Progenitor cell of endocrine pancreas (in vitro differentiated cells): ENCODE data around the gene MFN2. TPM values are rescaled to one million over a fixed set of nuclear protein-coding genes. Genes with fewer than 3 reads are reported as not detected.

Source experiments
- DNase-seq: peaks from one replicate; pipeline ENCODE4 v3.0.0; 2021; ENCODE audit warnings: low spot score; ENCODE audit not compliant: unreplicated experiment
- H3K27ac Mint-ChIP-seq: 2 replicates; pipeline ENCODE4 v1.8.0; 2021; ENCODE audit warnings: mild to moderate bottlenecking, moderate library complexity, mixed read lengths
- H3K27me3 Mint-ChIP-seq: 2 replicates; pipeline ENCODE4 v1.8.0; 2021; ENCODE audit warnings: mixed read lengths
- H3K36me3 Mint-ChIP-seq: 2 replicates; pipeline ENCODE4 v1.8.0; 2022; ENCODE audit warnings: mixed read lengths; ENCODE audit not compliant: insufficient read depth
- H3K4me1 Mint-ChIP-seq: 2 replicates; pipeline ENCODE4 v1.8.0; 2021; ENCODE audit warnings: low read depth, mixed read lengths
- H3K4me3 Mint-ChIP-seq: 2 replicates; pipeline ENCODE4 v1.8.0; 2021; ENCODE audit warnings: low read depth, mild to moderate bottlenecking, moderate library complexity, mixed read lengths
- H3K9me3 Mint-ChIP-seq: 2 replicates; pipeline ENCODE4 v1.8.0; 2021; ENCODE audit warnings: low read depth, mixed read lengths
- total RNA-seq: library from RNA; stranded (reverse); gene quantifications from 2 replicates; pipeline ENCODE4 v1.2.1, GENCODE V29; 2021
- TF ChIP-seq, protein P1 (sequence below): fragments of 200-600 bp; sonication (generic); IDR thresholded peaks from one replicate; pipeline ENCODE4 v1.5.0; 2021; ENCODE audit warnings: antibody characterized with exemption, mild to moderate bottlenecking; ENCODE audit not compliant: unreplicated experiment

Gene MFN2
- total RNA-seq, 1 donor from 2014 or later = 55.8 TPM

DNA sequence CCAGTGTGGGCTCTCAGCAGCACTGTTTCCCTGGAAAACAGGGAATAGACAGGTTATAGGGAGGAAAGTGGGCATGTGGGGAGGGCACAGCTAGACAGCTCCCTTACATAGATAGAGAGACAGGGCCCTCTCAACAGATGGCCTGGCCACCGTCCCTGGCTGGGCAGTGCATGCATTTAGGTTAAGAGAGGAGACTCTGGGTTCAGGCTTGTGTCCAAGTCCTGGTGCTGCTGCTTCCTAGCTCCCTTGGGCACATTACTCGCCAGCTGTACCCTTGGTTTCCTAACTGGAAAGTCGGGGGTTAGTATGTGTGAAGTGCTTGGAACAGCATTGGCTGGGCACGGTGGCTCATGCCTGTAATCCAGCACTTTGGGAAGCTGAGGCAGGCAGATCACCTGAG, 36.6 kb upstream of the MFN2 start:
- H3K27ac Mint-ChIP-seq = no peak overlapping the region
- H3K4me1 Mint-ChIP-seq = peaks cover 6% of the 10 kb centered on the region
- DNase-seq = no peak
- H3K27me3 Mint-ChIP-seq = no peaks in the 10 kb centered on the region
- TF ChIP-seq, protein P1, sequence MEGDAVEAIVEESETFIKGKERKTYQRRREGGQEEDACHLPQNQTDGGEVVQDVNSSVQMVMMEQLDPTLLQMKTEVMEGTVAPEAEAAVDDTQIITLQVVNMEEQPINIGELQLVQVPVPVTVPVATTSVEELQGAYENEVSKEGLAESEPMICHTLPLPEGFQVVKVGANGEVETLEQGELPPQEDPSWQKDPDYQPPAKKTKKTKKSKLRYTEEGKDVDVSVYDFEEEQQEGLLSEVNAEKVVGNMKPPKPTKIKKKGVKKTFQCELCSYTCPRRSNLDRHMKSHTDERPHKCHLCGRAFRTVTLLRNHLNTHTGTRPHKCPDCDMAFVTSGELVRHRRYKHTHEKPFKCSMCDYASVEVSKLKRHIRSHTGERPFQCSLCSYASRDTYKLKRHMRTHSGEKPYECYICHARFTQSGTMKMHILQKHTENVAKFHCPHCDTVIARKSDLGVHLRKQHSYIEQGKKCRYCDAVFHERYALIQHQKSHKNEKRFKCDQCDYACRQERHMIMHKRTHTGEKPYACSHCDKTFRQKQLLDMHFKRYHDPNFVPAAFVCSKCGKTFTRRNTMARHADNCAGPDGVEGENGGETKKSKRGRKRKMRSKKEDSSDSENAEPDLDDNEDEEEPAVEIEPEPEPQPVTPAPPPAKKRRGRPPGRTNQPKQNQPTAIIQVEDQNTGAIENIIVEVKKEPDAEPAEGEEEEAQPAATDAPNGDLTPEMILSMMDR = no peak
- H3K4me3 Mint-ChIP-seq = no peak overlapping the region
- peaks cover 7% of the 10 kb centered on the region for H3K36me3 Mint-ChIP-seq
- H3K9me3 Mint-ChIP-seq = no peaks in the 10 kb centered on the region

DNA sequence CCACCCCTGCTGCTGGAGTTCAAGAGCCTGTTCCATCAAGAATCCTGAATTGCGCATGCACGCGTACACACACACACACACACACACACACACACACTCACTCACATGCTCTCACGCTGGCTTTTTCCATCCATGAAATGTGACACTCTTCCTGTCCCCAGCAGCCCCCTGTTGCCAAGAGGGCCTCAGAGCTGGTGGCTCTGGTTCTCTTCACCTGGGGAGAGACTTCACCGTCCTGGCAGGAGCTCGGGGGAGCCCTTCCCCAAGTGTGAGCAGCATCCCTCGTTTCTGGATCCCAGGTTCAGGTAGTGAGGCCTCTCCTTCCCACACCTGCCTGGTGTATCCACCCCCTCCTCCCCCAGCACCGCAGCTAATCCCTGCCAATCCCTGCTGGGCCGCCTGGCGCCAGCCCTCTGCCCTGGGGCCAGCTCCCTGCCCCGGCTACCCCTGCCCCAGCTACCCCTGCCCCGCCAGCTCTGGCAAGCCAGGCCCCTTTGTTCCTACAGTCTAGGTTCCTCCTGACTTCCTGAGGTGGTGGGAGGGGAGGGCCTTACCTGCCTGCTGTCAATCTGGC, 35.8 kb upstream of the MFN2 start:
- TF ChIP-seq, protein P1 = no peak
- H3K4me1 Mint-ChIP-seq = peaks cover 6% of the 10 kb centered on the region
- H3K4me3 Mint-ChIP-seq = peak overlapping the region; percentile 5
- H3K27me3 Mint-ChIP-seq = no peaks in the 10 kb centered on the region
- peaks cover 9% of the 10 kb centered on the region for H3K36me3 Mint-ChIP-seq
- H3K9me3 Mint-ChIP-seq = no peaks in the 10 kb centered on the region
- no peak for DNase-seq
- peak overlapping the region; percentile 93 for H3K27ac Mint-ChIP-seq

DNA sequence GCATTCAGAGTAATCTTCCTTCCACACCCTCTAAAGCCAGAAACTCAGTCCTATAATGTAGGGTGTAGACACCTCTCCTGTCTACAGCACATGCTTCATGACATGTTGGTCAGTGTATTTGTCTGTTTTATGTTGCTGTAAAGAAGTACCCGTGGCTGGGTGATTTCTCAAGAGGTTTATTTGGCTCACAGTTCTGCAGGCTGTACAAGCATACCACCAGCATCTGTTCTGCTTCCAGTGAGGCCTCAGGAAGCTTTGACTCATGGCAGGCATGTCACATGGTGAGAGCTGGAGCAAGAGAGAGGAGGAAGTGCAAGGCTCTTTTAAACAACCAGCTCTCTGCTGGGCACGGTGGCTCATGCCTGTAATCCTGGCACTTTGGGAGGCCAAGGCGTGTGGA, 33.6 kb upstream of the MFN2 start:
- peaks cover 6% of the 10 kb centered on the region for H3K4me1 Mint-ChIP-seq
- no peak overlapping the region for H3K27ac Mint-ChIP-seq
- DNase-seq = no peak
- no peaks in the 10 kb centered on the region for H3K27me3 Mint-ChIP-seq
- TF ChIP-seq, protein P1 = no peak
- no peaks in the 10 kb centered on the region for H3K9me3 Mint-ChIP-seq
- no peak overlapping the region for H3K4me3 Mint-ChIP-seq
- peaks cover 13% of the 10 kb centered on the region for H3K36me3 Mint-ChIP-seq

DNA sequence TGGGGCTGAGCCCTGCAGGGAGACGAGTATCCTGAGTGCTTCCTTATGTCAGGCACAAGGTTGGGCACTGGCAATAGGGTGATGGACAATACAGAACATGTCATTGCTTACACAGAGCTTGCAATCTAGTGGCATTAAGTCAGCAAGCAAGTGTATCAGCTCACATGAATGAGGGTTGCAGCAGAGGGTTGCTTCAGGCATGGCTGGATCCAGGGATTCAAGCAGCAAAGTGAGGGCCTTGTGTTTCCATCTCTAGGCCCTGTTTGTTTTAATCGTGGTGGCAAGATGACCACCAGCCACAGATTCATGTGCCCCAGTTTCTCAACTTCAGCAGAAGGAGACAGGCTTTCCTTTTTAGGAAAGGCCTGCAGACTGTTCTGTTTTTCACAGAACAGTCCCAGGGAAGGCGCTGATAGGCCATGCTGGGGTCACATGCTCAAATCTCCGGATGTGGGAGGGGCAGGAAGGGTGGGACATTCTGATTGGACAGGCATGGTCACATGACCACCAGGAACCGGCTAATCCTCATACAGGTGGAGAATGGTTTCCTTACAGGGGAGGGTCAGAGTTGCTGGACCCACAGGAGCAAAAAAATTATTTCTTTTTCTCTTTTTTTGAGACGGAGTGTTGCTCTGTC, 31.3 kb upstream of the MFN2 start:
- Mint-ChIP-seq H3K4me1 (peaks cover 6% of the 10 kb centered on the region), H3K27me3 (no peaks in the 10 kb centered on the region), H3K36me3 (peaks cover 16% of the 10 kb centered on the region), H3K27ac (no peak overlapping the region), H3K4me3 (no peak overlapping the region), H3K9me3 (no peaks in the 10 kb centered on the region)
- TF ChIP-seq, protein P1 = no peak
- DNase-seq = no peak

DNA sequence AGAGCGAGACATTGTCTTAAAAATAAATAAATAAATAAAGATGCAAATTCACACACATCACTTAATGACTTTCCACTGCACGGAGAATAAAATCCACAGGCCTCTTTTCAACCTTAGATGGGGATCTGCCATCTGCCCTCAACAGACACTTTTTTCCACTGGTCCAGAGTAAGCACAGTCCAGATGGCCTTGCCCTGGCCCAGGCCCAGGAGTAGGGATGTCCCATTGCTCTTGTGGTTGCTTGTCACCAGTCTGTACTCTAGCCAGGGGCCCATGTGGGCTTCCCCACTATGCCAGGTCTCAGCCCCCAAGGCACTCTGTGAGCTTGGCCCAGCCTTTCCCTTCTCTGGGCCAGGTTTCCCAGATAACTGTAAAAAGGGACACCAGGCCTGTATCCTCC, 28.3 kb upstream of the MFN2 start:
- no peak for DNase-seq
- no peak overlapping the region for H3K4me3 Mint-ChIP-seq
- TF ChIP-seq, protein P1 = no peak
- H3K36me3 Mint-ChIP-seq = peaks cover 16% of the 10 kb centered on the region
- no peaks in the 10 kb centered on the region for H3K9me3 Mint-ChIP-seq
- no peaks in the 10 kb centered on the region for H3K4me1 Mint-ChIP-seq
- no peaks in the 10 kb centered on the region for H3K27me3 Mint-ChIP-seq
- no peak overlapping the region for H3K27ac Mint-ChIP-seq
